ENCODE data around the gene THPO.

Gene THPO

DNA sequence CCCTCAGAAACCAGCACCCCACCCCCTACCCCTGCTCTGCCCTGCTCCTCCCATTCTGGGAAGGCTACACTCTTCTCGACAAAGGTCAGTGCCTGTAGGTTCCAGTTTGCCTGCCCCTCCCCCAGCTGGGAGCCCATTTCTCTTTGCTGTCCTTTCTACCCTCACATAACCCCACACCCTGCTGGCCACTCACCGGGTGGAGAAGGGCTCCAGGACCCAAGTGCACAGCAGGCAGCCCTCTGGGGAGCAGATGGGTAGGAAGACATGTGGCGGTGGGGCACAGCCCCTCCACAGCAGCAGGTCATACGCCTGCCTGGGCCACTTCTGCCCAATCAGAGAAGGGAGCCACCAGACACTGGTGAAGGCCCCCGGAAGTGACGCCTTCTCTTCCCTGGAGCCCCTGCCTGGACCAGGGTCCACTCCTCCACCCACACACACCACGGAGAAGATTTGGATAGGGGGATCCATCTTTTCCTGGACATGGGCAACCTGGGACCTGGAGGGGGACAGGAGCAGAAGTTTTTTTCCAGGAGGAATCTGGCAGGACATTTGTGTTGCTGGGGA lies at the start of gene THPO:
Gene THPO, minus strand, starts transcription at position 326 of the 564 bp plus-strand sequence. CDS start 1,948 bp downstream, outside the sequence.
- DNase-seq = no peak

DNA sequence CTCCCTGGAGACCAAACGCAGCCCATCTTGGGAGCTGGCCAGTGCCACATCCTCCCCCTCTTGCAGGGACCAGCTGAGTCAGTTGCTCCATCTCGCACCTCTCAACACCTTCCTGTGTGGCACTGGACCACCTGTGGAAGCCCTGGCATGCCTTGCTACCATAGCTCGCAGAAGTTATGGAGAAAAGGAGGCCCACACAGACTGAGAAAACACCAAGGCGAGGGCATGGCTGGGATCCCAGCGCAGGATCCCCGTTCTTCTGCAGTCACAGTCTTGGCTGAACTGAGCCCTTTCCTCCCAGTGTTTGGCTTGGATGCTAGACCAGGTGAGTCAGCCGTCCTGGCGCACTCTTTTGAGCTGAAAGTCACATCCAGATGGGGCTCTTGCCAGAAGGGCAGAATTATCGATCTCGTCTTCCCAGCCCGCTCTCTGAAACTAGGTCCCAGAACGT lies 48.7 kb upstream of the THPO start:
- DNase-seq = no peak

DNA sequence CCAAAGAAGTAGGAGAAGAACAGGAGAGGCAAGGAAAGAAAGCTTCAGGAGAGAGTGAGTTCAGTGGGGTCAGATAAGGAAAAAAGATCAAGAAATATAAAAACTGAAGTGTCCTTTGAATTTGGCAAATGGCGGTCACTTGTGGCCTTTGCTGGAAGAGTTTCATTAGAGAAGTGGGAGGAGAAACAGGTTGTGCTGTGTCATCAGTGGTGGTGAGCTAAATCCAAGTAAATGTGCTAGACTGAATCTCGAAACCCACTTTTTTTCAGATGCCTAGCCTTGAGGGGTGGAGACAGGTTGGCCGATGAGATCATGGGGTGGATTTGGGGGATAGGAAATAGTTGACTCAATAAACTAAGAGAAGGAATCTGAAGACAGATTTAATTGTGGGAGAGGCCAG lies 45.6 kb upstream of the THPO start:
- no peak for DNase-seq

DNA sequence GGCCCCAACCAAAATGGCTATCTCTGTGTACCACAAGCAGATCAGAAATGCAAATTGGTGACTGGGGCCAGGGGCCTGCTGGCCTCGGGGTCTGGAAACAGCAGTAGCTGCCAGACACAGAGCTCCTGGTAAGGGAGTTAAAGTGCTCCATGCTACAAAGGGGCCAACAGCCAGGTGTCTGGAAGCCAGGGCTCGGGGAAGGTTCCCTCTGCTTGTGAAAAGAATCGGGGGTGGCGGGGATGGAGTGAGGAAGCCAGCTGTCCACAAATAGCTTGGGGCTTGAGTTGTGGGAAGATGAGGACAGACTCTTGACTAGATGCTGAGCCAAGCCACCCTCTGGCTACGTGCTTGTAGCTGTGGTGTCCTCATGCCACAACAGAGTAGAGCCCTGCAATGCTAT lies 41.2 kb upstream of the THPO start:
- no peak for DNase-seq

DNA sequence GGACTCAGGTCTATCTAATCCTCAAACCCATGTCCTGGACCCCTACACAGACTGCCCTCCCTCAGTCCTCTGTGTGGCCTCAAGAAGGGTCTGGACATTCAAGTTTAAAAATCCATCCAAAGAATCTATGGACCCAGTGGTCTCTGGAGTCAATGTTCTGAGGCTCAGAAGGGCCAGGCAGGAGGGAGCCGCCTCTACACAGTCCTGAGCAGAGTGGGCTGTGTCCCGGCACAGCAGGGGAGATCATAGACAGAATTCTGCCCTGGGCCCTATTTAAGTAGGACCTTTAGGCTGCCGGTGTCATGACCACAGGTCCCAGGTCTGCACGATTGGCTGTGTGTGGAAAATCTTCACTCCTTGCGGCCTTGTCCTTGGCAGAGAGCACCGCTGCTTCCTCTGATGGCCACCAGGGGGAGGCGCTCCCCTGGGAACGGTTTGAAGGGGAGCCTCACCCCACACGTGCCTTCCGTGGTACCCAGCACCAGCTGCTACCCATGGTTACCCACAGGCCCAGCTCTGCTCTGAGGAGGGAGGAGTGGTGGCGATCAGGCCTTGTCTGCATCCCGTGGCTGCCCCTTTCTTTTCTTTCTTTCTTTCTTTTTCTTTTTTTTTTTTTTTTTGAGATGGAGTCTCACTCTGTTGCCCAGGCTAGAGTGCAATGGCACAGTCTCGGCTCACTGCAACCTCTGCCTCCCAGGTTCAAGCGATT lies 39.8 kb upstream of the THPO start:
- DNase-seq = peak; percentile 70 to 79

DNA sequence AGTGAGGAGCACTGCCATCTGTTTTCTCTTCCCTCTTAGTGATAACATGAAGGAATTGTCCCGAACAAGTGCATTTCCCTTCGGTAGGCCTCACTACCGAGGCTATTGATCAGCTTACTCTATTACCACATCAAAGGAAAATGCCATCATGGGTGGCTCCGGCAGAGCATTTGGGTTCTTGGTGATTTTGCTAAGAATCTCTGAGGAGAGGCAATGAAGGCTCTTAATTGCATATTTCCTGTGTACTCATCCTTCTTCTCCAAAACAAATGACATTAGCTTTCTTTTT lies 37.1 kb upstream of the THPO start:
- DNase-seq = no peak

DNA sequence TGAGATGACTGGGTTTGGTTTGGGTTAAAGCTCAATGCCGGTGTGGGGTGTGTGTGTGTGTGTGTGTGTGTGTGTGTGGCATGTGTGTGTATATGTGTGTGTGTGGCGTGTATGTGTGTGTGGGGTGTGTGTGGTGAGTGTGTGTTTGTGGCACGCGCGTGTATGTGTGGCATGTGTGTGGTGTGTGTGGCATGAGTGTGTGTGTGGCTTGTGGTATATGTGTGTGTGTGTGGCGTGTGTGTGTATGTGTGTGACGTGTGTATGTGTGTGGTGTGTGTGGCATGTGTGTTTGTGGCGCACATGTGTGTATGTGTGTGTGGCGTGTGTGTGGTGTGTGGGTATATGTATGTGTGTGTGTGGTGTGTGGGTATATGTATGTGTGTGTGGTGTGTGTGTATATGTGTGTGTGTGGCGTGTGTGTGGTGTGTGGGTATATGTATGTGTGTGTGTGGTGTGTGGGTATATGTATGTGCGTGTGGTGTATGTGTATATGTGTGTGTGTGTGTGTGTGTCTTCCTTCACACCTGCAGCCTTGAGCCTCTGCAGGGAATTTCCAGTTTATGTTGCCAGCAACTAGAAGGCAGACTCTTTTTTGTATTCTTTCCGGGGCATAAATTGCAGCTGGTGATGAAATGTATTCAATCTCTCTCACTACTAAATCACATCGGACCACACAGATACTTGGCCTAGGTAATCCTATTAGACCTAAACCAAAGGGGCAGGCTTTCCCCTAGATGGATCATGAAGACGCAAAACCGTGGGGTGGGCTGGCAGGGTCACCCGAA lies 36.6 kb upstream of the THPO start:
- no peak for DNase-seq

DNA sequence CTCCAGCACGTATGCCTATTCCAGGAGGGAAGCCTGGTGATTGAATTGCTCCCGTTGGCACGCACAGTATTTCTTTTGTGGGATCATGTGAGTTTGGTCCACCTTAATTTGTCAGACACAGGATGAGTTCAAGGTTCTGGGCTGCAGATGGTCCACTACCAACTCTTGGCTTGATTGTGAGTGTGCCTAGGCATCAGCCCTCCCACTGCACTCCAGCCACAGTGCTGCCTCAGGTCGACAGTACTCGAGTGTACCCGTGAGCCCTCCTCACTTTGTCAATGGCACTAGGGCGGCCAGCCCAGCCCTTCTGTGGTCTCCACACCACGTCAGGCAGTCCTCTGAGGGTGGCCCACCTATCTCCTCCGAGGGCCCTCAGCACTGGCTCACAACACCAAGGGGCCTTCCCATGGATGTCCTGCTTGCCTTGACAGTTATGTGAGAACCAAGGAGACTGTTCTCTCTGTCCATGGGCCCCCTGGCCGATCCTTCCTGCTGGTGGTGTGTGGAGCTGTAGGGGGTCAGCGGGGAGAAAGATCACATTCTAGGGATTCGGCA lies 32.0 kb upstream of the THPO start:
- no peak for DNase-seq

DNA sequence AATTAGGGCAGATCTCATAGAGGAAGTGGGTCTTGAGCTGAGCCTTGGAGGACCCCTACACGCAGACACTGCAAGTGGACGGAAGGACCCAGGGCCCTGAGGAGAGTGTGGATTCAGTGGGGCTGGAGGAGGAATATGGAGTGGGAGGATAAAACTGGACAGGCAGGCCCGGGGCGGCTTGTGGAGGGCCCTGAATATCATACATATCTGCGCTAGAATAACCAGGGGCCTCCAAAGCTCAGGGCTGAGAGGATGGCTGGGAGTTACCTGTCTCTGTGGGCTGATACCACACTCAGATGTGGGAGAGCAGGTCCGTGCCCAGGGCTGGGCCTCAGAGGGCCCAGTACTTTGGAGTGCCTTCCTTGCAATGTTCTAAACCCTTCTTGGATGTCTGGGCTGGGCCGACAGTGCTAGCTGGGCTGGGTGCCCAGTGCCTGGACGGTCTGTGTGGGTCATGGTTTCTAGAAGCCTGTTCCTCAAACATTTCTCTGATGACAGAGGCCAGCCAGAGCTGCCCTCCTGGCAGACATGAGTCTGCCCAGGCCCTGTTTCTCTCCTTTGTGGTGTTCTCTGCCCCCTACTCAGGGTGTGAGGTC lies 31.4 kb upstream of the THPO start:
- DNase-seq = no peak

DNA sequence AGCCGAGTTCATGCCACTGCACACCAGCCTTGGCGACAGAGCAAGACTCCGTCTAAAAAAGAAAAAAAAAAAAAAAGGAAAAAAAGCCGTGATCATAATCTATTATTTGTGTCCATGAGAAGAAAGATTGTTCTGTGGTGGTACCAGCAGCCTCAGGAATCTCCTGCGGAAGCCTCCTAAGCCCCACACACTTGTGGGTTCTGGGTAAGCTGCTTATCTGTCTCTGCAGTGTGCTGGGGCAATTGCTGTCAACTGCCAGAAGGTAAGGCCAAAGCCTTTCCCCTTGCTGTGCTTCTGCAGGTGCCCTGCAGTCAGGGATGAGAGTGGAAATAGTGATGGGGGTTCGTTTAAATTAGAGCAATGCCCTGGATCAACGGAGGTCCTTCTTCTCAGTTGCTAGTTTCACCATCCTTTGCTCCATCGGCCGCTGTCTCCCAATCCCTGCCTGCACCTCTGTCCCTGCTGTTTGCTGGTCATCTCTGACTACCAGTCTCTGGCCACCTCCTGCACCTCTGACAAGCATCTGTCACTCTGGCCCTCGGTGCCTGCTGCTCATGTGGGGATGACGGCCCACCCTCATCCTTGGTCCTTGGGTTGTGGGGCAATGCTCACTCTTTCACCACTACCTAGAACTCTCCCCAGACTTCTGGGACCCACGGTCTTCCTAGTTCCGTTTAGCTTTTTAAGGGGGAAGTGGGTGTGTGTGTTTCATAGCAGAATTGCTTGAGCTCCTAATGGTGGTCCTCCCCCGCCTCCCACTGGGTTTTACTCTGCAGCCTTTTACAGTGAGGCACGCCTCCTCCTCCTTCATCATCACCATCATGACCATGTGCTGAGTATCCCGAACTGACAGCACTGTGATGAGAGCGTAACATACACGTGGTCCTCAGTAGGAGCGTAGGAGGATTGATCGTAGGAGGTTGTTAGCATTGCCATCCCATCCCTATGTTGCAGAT lies 27.3 kb upstream of the THPO start:
- no peak for DNase-seq

DNA sequence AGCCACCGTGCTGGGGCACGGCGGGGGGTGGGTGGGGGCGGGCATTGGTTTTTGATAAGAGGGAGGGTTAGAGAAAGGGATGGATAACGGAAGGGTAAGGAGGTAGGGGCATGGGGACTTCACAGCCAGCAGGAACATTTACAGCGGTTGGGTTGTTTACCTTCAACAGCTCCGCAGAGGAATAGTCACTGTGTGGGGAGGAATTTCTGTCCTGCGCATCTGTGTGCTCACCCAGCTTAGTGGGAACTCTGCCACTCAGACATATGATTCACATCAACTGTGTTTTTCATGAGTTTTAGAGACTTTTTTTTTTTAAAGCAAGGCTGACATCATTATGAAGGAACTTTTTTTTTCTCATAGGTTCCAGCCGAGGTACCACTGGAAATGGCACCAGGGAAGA lies 21.4 kb upstream of the THPO start:
- no peak for DNase-seq

DNA sequence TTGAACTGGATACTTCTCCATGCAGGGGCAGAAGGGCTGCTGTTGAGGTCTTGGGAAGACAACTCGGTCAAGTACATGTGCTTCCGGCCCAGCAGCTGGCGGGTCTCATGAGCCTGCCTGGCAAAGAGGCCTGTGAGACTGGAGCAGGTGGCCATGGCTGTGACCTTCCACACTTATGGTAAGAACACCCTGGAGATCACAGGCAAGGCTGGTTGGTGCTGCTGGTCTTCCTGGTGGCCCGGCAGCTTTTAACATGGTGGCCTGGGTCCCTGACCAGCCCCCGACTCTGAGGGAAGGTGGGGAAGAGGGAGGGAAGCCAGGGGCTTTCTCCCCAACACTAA lies 17.3 kb upstream of the THPO start:
- DNase-seq = no peak

DNA sequence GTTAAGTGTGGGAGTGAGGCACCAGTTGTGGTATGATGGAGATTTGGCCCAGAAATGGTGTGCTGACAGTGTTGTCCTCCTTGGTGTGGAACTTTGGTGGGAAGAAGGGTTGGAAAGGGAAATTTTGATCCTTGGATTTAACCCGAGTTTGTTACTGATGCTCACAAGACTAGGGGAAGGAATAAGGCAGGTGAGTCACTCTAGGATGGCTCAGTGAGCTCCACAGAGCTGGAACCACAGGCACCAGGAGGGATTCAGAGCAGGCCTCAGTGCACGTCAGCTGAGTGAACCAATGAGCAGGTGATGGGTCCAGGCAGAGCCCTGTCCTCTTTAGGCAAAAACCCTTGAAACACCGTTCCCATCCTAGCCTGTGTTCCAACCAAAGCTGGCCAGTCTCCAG lies 13.3 kb upstream of the THPO start:
- no peak for DNase-seq

DNA sequence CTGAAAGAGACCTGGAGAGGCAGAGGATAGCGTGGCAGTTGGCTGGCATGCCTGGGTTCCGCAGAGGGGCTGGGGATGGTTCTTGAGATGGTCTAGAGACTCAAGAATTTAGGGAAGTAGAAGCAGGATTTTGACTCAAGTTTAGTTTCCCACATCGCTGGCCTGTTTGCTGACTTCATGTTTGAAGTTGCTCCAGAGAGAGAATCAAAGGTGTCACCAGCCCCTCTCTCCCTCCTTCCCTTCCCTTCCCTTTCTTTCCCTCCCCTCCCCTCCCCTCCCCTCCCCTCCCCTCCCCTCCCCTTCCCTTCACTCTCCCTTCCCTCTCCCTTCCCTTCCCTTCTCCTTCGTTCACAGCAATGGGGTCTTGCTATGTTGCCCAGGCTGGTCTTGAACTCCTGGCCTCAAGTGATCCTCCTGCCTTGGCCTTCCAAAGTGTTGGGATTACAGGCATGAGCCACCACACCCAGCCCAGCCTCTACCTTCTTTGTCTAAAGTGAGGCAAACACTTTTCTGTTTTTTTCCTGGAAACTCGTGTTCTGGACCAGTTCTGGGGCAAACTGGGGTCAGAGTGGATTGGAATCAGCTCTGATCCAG lies 12.0 kb upstream of the THPO start:
- DNase-seq = no peak

DNA sequence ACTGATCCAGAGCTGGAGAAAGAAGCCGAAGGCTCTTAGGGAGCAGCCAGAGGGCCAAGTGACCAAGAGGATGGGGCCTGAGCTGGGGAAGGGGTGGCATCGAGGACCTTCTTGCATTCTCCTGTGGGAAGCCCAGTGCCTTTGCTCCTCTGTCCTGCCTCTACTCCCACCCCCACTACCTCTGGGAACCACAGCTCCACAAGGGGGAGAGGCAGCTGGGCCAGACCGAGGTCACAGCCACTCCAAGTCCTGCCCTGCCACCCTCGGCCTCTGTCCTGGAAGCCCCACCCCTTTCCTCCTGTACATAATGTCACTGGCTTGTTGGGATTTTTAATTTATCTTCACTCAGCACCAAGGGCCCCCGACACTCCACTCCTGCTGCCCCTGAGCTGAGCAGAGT lies 11.4 kb upstream of the THPO start:
- DNase-seq = no peak

DNA sequence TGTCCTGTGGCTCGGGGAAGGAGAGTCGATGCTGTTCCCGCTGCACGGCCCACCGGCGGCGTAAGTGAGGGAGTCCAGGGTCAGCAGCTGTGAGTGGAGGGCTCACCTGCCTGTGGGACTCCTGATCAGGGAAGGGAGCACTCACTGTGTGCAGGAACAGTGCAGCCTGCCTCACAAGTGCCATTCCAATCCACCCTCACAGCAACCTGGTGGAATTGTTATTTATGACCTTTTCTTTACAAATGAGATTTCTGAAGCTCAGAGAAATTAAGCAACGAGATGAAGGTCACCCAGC lies 10.9 kb upstream of the THPO start:
- no peak for DNase-seq

DNA sequence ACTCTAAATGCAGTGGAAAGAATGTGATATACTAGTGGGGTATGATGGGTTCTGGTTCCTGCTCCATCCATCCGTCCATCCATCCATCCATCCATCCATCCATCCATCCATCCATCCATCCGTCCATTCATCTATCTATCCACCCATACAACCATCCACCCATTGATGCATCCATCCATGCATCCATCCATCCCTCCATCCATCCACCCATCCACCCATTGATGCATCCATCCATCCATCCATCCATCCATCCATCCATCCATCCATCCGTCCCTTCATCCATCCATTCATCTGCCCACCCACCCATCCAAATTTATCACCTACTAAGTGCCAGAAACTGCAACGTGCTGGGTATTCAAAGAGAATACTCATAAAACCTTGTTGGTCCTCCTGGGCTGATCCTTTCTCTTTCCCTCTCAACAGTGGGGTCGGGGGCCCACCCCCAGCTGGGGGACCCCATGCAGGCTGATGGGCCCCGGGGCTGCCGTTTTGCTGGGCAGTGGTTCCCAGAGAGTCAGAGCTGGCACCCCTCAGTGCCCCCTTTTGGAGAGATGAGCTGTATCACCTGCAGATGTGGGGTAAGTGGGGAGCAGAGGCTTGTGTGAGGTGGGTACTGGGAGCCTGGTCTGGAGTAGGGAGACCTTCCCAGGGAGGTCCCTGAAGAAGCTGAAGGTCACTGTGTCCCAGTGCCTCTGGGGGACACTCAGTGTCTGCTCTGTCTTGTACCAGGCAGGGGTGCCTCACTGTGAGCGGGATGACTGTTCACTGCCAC lies 10.3 kb upstream of the THPO start:
- no peak for DNase-seq

DNA sequence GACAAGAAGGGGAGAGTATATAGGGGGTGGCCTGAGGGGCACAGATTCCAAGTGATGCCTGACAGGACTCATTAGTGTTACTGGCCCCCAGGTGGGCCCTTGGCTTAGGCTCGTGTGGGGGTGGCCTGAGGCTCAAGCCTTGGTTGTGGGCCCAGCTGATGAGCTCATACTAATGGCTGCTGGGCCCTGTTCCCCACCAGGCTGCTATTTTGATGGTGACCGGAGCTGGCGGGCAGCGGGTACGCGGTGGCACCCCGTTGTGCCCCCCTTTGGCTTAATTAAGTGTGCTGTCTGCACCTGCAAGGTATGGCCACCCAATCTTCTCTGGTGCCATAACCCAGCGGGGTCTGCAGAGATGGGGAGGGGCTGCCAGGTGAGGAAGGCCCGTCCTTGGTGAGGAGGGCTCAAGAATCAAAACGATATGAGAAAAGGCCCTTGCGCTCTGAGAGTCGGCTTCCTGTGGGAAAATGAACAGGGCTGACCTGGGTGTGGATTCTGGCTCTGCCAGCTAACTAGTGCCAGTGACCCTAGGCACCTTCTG lies 9.2 kb upstream of the THPO start:
- DNase-seq = no peak

DNA sequence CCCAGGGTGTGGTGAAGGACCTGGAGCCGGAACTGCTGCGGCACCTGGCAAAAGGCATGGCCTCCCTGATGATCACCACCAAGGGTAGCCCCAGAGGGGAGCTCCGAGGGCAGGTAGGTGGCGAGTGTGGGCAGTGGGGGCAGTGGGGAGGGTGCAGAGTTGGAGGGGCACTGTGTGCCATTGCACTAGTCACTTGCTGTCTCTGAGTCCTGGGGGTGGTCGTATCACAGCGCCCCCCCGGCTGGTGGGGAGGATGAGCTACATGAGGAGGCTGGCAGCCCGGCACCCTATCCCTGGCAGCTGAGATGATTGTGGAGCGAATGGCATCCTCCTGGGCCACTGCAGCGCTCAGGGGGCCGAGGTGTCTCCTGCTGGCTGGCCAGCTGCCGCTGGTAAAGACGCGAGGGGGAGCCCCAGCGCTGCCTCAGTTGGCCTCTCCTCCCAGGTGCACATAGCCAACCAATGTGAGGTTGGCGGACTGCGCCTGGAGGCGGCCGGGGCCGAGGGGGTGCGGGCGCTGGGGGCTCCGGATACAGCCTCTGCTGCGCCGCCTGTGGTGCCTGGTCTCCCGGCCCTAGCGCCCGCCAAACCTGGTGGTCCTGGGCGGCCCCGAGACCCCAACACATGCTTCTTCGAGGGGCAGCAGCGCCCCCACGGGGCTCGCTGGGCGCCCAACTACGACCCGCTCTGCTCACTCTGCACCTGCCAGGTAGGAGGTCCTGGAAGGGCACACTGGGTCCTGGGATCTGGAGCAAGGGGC lies 8.2 kb upstream of the THPO start:
- DNase-seq = no peak

DNA sequence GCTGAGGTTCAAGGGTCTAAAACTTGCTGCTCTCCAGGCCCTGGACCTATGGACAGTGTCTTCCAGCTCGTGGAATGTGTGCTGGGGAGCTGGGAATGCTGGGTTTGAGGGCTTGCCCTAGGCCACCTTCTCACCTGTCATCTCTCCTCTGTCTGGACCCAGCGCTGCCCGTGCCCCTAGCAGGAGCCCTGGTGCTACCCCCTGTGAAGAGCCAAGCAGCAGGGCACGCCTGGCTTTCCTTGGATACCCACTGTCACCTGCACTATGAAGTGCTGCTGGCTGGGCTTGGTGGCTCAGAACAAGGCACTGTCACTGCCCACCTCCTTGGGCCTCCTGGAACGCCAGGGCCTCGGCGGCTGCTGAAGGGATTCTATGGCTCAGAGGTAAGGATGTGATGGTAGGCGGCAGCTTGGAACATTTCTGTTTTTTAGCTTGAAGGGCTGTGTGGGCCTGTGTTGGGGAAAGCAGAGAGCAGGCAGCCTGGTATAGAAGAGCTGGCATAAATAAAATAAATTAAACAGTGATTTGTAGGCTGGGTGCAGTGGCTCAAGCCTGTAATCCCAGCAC lies 6.9 kb upstream of the THPO start:
- DNase-seq = no peak

Data from activated CD4-positive, alpha-beta T cell treated with anti-CD3 and anti-CD28 coated beads, Interleukin-2, amount 50 U/mL, for 48 hours (primary cell).